ENCODE results near the gene TRIP10.

TRIP10 gene

GRCh38 chr19:6729573-6730152 is 9.8 kb upstream of the TRIP10 start:
- no peak for DNase-seq

GRCh38 chr19:6730153-6730804 is 9.2 kb upstream of the TRIP10 start:
- DNase-seq: peak; percentile 21 to 48

GRCh38 chr19:6730941-6731670 is 8.4 kb upstream of the TRIP10 start:
- no peak for DNase-seq

GRCh38 chr19:6731822-6732221 is 7.7 kb upstream of the TRIP10 start:
- DNase-seq: no peak

- DNase-seq: no peak
Observed at GRCh38 chr19:6732803-6733337, 6.6 kb upstream of the TRIP10 start.

- peak in 1 of 2 donors; percentile 18 for DNase-seq
Observed at GRCh38 chr19:6733338-6734095, 6.0 kb upstream of the TRIP10 start.

GRCh38 chr19:6734096-6734696 is 5.3 kb upstream of the TRIP10 start:
- DNase-seq: no peak

- no peak for DNase-seq
Observed at GRCh38 chr19:6735181-6735911, 4.1 kb upstream of the TRIP10 start.

- peak; percentile 79 to 82 for DNase-seq
Observed at GRCh38 chr19:6736169-6736916, 3.1 kb upstream of the TRIP10 start.

- no peak for DNase-seq
Observed at GRCh38 chr19:6736917-6737283, 2.6 kb upstream of the TRIP10 start.

GRCh38 chr19:6737284-6737872 is 2.1 kb upstream of the TRIP10 start, which contains the start of gene GPR108:
Gene GPR108, minus strand, starts transcription at chr19:6737580. Its CDS starts 4 bp downstream, at chr19:6737576.
- peak; percentile 100 for DNase-seq

GRCh38 chr19:6737873-6738786 is 1.4 kb upstream of the TRIP10 start:
- peak; percentile 83 to 84 for DNase-seq

- no peak for DNase-seq
Observed at GRCh38 chr19:6738787-6739389, 592 bp upstream of the TRIP10 start.

- peak in 1 of 2 donors; percentile 10 for DNase-seq
Observed at GRCh38 chr19:6739883-6740588, 556 bp downstream of the TRIP10 start.

GRCh38 chr19:6740589-6741343 is 1.3 kb downstream of the TRIP10 start:
- DNase-seq: peak; percentile 7 to 17

- DNase-seq: no peak
Observed at GRCh38 chr19:6743066-6743465, 3.6 kb downstream of the TRIP10 start.

- no peak for DNase-seq
Observed at GRCh38 chr19:6743714-6744380, 4.4 kb downstream of the TRIP10 start.

Data from CD4-positive, alpha-beta T cell treated with Interleukin-1 beta for 1 hour (primary cell).